ENCODE measurements around the gene GPM6B. TPM values are rescaled to one million over a fixed set of nuclear protein-coding genes. Genes with fewer than 3 reads are reported as not detected.

The GPM6B gene
- total RNA-seq, 2 experiments from 2014 or later = not detected

DNA sequence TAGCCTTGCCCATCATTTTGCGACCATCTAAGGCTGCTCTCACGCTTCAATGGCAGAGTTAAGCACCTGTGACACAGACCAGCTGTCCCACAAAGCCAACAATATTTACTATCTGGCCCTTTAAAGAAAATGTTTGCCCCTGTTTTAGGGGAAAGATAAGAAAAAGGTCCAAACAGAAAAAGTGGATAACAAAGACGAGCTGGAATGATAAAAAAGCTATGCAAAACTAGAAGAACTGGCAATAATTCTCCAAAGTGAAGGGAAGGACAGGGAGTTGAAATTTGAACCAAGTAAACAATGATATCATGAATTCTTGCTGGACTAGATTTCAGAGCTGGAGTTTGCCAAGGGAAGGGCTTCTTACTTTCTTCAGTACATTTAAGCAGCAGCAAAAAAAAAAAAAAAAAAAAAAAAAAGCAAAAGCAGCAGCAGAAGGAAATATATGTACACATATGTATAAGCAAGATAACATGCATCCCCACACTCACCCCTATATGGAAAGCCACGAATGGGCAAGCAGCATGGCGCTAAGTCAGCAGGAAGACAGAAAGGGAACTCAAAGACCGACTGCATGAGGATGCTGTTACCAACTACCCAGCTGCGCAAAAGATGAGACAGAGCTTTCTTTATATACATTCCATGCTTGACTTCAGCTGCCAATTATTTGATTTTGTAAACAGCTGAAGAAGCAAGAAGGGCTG, 94.9 kb downstream of the GPM6B start:
- no peak overlapping the region for H2AFZ ChIP-seq (ENCODE audit: low read length)
- peaks cover 62% of the 10 kb centered on the region for H3K79me2 ChIP-seq (ENCODE audit: insufficient read depth, low read depth, low read length)
- POLR2A ChIA-PET = interaction anchor here (0.6 to 1.9 kb wide), 9 partner anchors 10 to 894 kb away, joined by 3 to 17 read pairs (median 4); partner anchors contain the start of genes OFD1 and TRAPPC2
- no peaks in the 10 kb centered on the region for H4K20me1 ChIP-seq (ENCODE audit: insufficient read depth, low read length)
- peak overlapping the region; percentile 60 for H3K4me2 ChIP-seq (ENCODE audit: low read length)
- DNase-seq (ENCODE audit: low spot score) = peak; percentile 66
- BruUV-seq (replicated peaks) = no TSS peak
- no peaks in the 10 kb centered on the region for H3K9me3 ChIP-seq (ENCODE audit: low read length)
- H3K4me3 ChIP-seq (ENCODE audit: low read depth, low read length, poor library complexity, severe bottlenecking) = peak overlapping the region; percentile 46
- peaks cover 32% of the 10 kb centered on the region for H3K4me1 ChIP-seq (ENCODE audit: insufficient read depth, low read length, poor library complexity, severe bottlenecking)
- CTCF ChIA-PET (ENCODE audit: unreplicated experiment) = no interaction called here
- TF ChIP-seq, protein P1, sequence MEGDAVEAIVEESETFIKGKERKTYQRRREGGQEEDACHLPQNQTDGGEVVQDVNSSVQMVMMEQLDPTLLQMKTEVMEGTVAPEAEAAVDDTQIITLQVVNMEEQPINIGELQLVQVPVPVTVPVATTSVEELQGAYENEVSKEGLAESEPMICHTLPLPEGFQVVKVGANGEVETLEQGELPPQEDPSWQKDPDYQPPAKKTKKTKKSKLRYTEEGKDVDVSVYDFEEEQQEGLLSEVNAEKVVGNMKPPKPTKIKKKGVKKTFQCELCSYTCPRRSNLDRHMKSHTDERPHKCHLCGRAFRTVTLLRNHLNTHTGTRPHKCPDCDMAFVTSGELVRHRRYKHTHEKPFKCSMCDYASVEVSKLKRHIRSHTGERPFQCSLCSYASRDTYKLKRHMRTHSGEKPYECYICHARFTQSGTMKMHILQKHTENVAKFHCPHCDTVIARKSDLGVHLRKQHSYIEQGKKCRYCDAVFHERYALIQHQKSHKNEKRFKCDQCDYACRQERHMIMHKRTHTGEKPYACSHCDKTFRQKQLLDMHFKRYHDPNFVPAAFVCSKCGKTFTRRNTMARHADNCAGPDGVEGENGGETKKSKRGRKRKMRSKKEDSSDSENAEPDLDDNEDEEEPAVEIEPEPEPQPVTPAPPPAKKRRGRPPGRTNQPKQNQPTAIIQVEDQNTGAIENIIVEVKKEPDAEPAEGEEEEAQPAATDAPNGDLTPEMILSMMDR (conservative IDR thresholded peaks at IDR 0.05; ENCODE audit: low read length) = no peak
- TF ChIP-seq EZH2phosphoT487 (IDR thresholded peaks at IDR 0.05; ENCODE audit: borderline replicate concordance, low read depth, low read length) = no peak
- peaks cover 68% of the 10 kb centered on the region for H3K36me3 ChIP-seq (ENCODE audit: insufficient read depth, low read length)
- intact Hi-C loops (cut with micrococcal nuclease; ENCODE audit: unreplicated experiment) = no loop called here
- H3K9me2 ChIP-seq (ENCODE audit: insufficient read depth, low read length) = no peaks in the 10 kb centered on the region
- peak overlapping the region; percentile 68 for H3K27ac ChIP-seq (ENCODE audit: low read depth, low read length, poor library complexity, severe bottlenecking)

DNA sequence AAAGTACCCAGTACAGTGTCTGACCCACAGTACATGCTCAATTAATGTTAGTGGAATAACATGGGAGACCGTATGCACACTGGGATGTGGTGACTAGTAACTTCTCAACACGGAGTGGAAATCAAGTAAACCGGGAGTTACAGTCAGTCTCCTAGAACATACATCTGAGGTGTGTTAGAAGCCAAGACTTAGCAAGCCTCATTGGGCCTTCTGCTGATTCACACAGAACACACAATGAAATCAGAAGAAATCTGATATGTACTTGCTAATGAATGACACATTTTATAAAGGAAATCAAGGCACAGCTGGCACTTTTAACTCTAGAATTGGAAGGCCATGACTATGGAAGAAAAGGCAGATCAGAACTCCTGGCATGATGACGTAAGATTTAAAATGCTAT, 95.5 kb downstream of the GPM6B start:
- Histone ChIP-seq H3K4me2 (ENCODE audit: low read length) (peak overlapping the region; percentile 60; the same call in 1 of the 2 replicates), H3K9me3 (ENCODE audit: low read length) (no peaks in the 10 kb centered on the region), H3K4me1 (ENCODE audit: insufficient read depth, low read length, poor library complexity, severe bottlenecking) (peaks cover 32% of the 10 kb centered on the region), H3K9me2 (ENCODE audit: insufficient read depth, low read length) (no peaks in the 10 kb centered on the region), H3K36me3 (ENCODE audit: insufficient read depth, low read length) (peaks cover 72% of the 10 kb centered on the region), H4K20me1 (ENCODE audit: insufficient read depth, low read length) (no peaks in the 10 kb centered on the region), H3K4me3 (ENCODE audit: low read depth, low read length, poor library complexity, severe bottlenecking) (peak overlapping the region; percentile 46), H3K27ac (ENCODE audit: low read depth, low read length, poor library complexity, severe bottlenecking) (peak overlapping the region; percentile 68), H3K79me2 (ENCODE audit: insufficient read depth, low read depth, low read length) (peaks cover 60% of the 10 kb centered on the region), H2AFZ (ENCODE audit: low read length) (no peak overlapping the region)
- intact Hi-C loops (cut with micrococcal nuclease; ENCODE audit: unreplicated experiment) = no loop called here
- DNase-seq (ENCODE audit: low spot score) = no peak
- CTCF ChIA-PET (ENCODE audit: unreplicated experiment) = no interaction called here
- TF ChIP-seq EZH2phosphoT487 (IDR thresholded peaks at IDR 0.05; ENCODE audit: borderline replicate concordance, low read depth, low read length) = no peak
- TF ChIP-seq, protein P1 (conservative IDR thresholded peaks at IDR 0.05; ENCODE audit: low read length) = no peak
- BruUV-seq (replicated peaks) = no TSS peak
- POLR2A ChIA-PET = interaction anchor here (0.9 to 1.9 kb wide), 6 partner anchors 10 to 34 kb away, joined by 3 to 17 read pairs (median 4); partner anchors contain the start of genes OFD1 and TRAPPC2

Other genes with a start within 250 kb of the GPM6B start
- not detected in 2 replicates for gene EGFL6, start 247.5 kb downstream of the GPM6B start, total RNA-seq (2014; rRNA removed; shearing (Covaris generic))
- gene EGFL6, start 247.5 kb downstream of the GPM6B start, total RNA-seq (2022) = not detected in 2 replicates
- 4.5 and 6.0 TPM in 2 replicates for gene TCEANC, start 164.0 kb downstream of the GPM6B start, total RNA-seq (2014; rRNA removed; shearing (Covaris generic))
- 4.0 and 4.8 TPM in 2 replicates for gene TCEANC, start 164.0 kb downstream of the GPM6B start, total RNA-seq (2022)
- gene RAB9A, start 128.0 kb downstream of the GPM6B start, total RNA-seq (2014; rRNA removed; shearing (Covaris generic)) = 11.2 and 14.1 TPM in 2 replicates
- gene RAB9A, start 128.0 kb downstream of the GPM6B start, total RNA-seq (2022) = 9.4 and 11.7 TPM in 2 replicates
- 16.4 and 22.2 TPM in 2 replicates for gene TRAPPC2, start 82.5 kb downstream of the GPM6B start, total RNA-seq (2014; rRNA removed; shearing (Covaris generic))
- gene TRAPPC2, start 82.5 kb downstream of the GPM6B start, total RNA-seq (2022) = 27.0 and 32.3 TPM in 2 replicates
- 60.7 and 71.0 TPM in 2 replicates for gene OFD1, start 82.3 kb downstream of the GPM6B start, total RNA-seq (2014; rRNA removed; shearing (Covaris generic))
- 64.7 and 69.8 TPM in 2 replicates for gene OFD1, start 82.3 kb downstream of the GPM6B start, total RNA-seq (2022)
- 23.2 and 30.1 TPM in 2 replicates for gene GEMIN8, start 212.8 kb upstream of the GPM6B start, total RNA-seq (2014; rRNA removed; shearing (Covaris generic))
- gene GEMIN8, start 212.8 kb upstream of the GPM6B start, total RNA-seq (2022) = 24.6 and 25.6 TPM in 2 replicates